OCI-LY1 (cell line): Measurements from ENCODE around the gene CTF1.

ENCODE experiments used
- EZH2 ChIP-seq: fragments of 200-600 bp; sonication (generic), shearing (Covaris generic); IDR thresholded peaks from 2 replicates; pipeline ENCODE4 v1.8.0; 2017; ENCODE audit warnings: borderline replicate concordance, mixed run types, mild to moderate bottlenecking, antibody characterized with exemption, low read length, moderate library complexity, mixed read lengths
- TF ChIP-seq, protein P1 (sequence below): fragments of 200-600 bp; sonication (generic), shearing (Covaris generic); IDR thresholded peaks from 2 replicates; pipeline ENCODE4 v1.5.1; 2017; ENCODE audit warnings: mild to moderate bottlenecking, antibody characterized with exemption, low read length, moderate library complexity, mixed read lengths

- TF ChIP-seq, protein P1, sequence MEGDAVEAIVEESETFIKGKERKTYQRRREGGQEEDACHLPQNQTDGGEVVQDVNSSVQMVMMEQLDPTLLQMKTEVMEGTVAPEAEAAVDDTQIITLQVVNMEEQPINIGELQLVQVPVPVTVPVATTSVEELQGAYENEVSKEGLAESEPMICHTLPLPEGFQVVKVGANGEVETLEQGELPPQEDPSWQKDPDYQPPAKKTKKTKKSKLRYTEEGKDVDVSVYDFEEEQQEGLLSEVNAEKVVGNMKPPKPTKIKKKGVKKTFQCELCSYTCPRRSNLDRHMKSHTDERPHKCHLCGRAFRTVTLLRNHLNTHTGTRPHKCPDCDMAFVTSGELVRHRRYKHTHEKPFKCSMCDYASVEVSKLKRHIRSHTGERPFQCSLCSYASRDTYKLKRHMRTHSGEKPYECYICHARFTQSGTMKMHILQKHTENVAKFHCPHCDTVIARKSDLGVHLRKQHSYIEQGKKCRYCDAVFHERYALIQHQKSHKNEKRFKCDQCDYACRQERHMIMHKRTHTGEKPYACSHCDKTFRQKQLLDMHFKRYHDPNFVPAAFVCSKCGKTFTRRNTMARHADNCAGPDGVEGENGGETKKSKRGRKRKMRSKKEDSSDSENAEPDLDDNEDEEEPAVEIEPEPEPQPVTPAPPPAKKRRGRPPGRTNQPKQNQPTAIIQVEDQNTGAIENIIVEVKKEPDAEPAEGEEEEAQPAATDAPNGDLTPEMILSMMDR, result peak; percentile 36; the same call in 1 of the 2 replicates
- TF ChIP-seq EZH2, result no peak
These were observed 2.5 kb upstream of the CTF1 start, which contains the start of gene BCL7C for GRCh38 chr16:30893744-30894539.
